Measurements from ENCODE around the gene CENPVL3.
"Not testable (repeated sequence)": the region's sequence is repeated elsewhere in the genome, so short reads cannot be mapped to it uniquely, and the experiment has no call there.

Gene CENPVL3

GRCh38 chrX:51618241-51619155 is at the start of gene CENPVL3:
TSS of gene CENPVL3 (minus strand) at chrX:51618912. CDS start at chrX:51618873, 39 bp downstream.
- not testable (repeated sequence) for H3K27ac ChIP-seq (ENCODE audit: low read length); H3K27me3 ChIP-seq (ENCODE audit: control insufficient read depth, insufficient read depth, low read length); H3K4me1 ChIP-seq (ENCODE audit: control insufficient read depth, low read depth, low read length); H3K9ac ChIP-seq (ENCODE audit: low read length); H3K9me3 ChIP-seq (ENCODE audit: control insufficient read depth, low read depth, low read length); H3K36me3 ChIP-seq (ENCODE audit: control insufficient read depth, low read depth, low read length)
- H3K4me3 ChIP-seq (ENCODE audit: low read length): peak within 1 kb of the TSS; percentile 14

- H3K27ac ChIP-seq (ENCODE audit: low read length): no peak overlapping the region
Measured at GRCh38 chrX:51665981-51666380, 47.3 kb upstream of the CENPVL3 start.

GRCh38 chrX:51643377-51643776 is 24.7 kb upstream of the CENPVL3 start:
- H3K36me3 ChIP-seq (ENCODE audit: control insufficient read depth, low read depth, low read length): no peaks in the 10 kb centered on the region
- H3K27me3 ChIP-seq (ENCODE audit: control insufficient read depth, insufficient read depth, low read length): no peaks in the 10 kb centered on the region
- no peak overlapping the region for H3K4me3 ChIP-seq (ENCODE audit: low read length)
- peaks cover 10% of the 10 kb centered on the region for H3K9me3 ChIP-seq (ENCODE audit: control insufficient read depth, low read depth, low read length)
- no peak overlapping the region for H3K9ac ChIP-seq (ENCODE audit: low read length)
- no peaks in the 10 kb centered on the region for H3K4me1 ChIP-seq (ENCODE audit: control insufficient read depth, low read depth, low read length)
- H3K27ac ChIP-seq (ENCODE audit: low read length): no peak overlapping the region

More at GRCh38 chrX:51665981-51666380, 47.3 kb upstream of the CENPVL3 start:
- Histone ChIP-seq H3K4me3 (ENCODE audit: low read length) (no peak overlapping the region), H3K4me1 (ENCODE audit: control insufficient read depth, low read depth, low read length) (no peaks in the 10 kb centered on the region), H3K36me3 (ENCODE audit: control insufficient read depth, low read depth, low read length) (no peaks in the 10 kb centered on the region), H3K27me3 (ENCODE audit: control insufficient read depth, insufficient read depth, low read length) (no peaks in the 10 kb centered on the region), H3K9ac (ENCODE audit: low read length) (no peak overlapping the region), H3K9me3 (ENCODE audit: control insufficient read depth, low read depth, low read length) (peaks cover 9% of the 10 kb centered on the region)

GRCh38 chrX:51641421-51642021 is 22.8 kb upstream of the CENPVL3 start:
- Histone ChIP-seq H3K27me3 (ENCODE audit: control insufficient read depth, insufficient read depth, low read length) (no peaks in the 10 kb centered on the region), H3K9ac (ENCODE audit: low read length) (no peak overlapping the region), H3K36me3 (ENCODE audit: control insufficient read depth, low read depth, low read length) (no peaks in the 10 kb centered on the region), H3K27ac (ENCODE audit: low read length) (no peak overlapping the region), H3K9me3 (ENCODE audit: control insufficient read depth, low read depth, low read length) (peaks cover 14% of the 10 kb centered on the region), H3K4me1 (ENCODE audit: control insufficient read depth, low read depth, low read length) (no peaks in the 10 kb centered on the region), H3K4me3 (ENCODE audit: low read length) (no peak overlapping the region)

GRCh38 chrX:51636511-51636910 is 17.8 kb upstream of the CENPVL3 start:
- H3K9me3 ChIP-seq (ENCODE audit: control insufficient read depth, low read depth, low read length): peaks cover 12% of the 10 kb centered on the region
- not testable (repeated sequence) for H3K27me3 ChIP-seq (ENCODE audit: control insufficient read depth, insufficient read depth, low read length); H3K27ac ChIP-seq (ENCODE audit: low read length); H3K9ac ChIP-seq (ENCODE audit: low read length); H3K4me3 ChIP-seq (ENCODE audit: low read length); H3K4me1 ChIP-seq (ENCODE audit: control insufficient read depth, low read depth, low read length); H3K36me3 ChIP-seq (ENCODE audit: control insufficient read depth, low read depth, low read length)

GRCh38 chrX:51614353-51615012 is 4.2 kb downstream of the CENPVL3 start:
- Histone ChIP-seq H3K4me1 (ENCODE audit: control insufficient read depth, low read depth, low read length) (no peaks in the 10 kb centered on the region), H3K4me3 (ENCODE audit: low read length) (no peak overlapping the region), H3K36me3 (ENCODE audit: control insufficient read depth, low read depth, low read length) (no peaks in the 10 kb centered on the region), H3K27ac (ENCODE audit: low read length) (no peak overlapping the region), H3K9me3 (ENCODE audit: control insufficient read depth, low read depth, low read length) (peaks cover under 1% of the 10 kb centered on the region), H3K9ac (ENCODE audit: low read length) (no peak overlapping the region), H3K27me3 (ENCODE audit: control insufficient read depth, insufficient read depth, low read length) (peaks cover 8% of the 10 kb centered on the region)

GRCh38 chrX:51608766-51609165 is 9.9 kb downstream of the CENPVL3 start:
- Histone ChIP-seq H3K4me1 (ENCODE audit: control insufficient read depth, low read depth, low read length) (no peaks in the 10 kb centered on the region), H3K4me3 (ENCODE audit: low read length) (no peak overlapping the region), H3K27ac (ENCODE audit: low read length) (no peak overlapping the region), H3K9me3 (ENCODE audit: control insufficient read depth, low read depth, low read length) (peaks cover 18% of the 10 kb centered on the region), H3K27me3 (ENCODE audit: control insufficient read depth, insufficient read depth, low read length) (no peaks in the 10 kb centered on the region), H3K36me3 (ENCODE audit: control insufficient read depth, low read depth, low read length) (no peaks in the 10 kb centered on the region), H3K9ac (ENCODE audit: low read length) (no peak overlapping the region)

GRCh38 chrX:51608126-51608525 is 10.6 kb downstream of the CENPVL3 start:
- Histone ChIP-seq H3K27me3 (ENCODE audit: control insufficient read depth, insufficient read depth, low read length) (no peaks in the 10 kb centered on the region), H3K4me1 (ENCODE audit: control insufficient read depth, low read depth, low read length) (no peaks in the 10 kb centered on the region), H3K4me3 (ENCODE audit: low read length) (no peak overlapping the region), H3K9ac (ENCODE audit: low read length) (no peak overlapping the region), H3K9me3 (ENCODE audit: control insufficient read depth, low read depth, low read length) (peaks cover 22% of the 10 kb centered on the region), H3K27ac (ENCODE audit: low read length) (no peak overlapping the region), H3K36me3 (ENCODE audit: control insufficient read depth, low read depth, low read length) (no peaks in the 10 kb centered on the region)

GRCh38 chrX:51606446-51606845 is 12.3 kb downstream of the CENPVL3 start:
- Histone ChIP-seq H3K4me1 (ENCODE audit: control insufficient read depth, low read depth, low read length) (no peaks in the 10 kb centered on the region), H3K27me3 (ENCODE audit: control insufficient read depth, insufficient read depth, low read length) (no peaks in the 10 kb centered on the region), H3K27ac (ENCODE audit: low read length) (no peak overlapping the region), H3K4me3 (ENCODE audit: low read length) (no peak overlapping the region), H3K9ac (ENCODE audit: low read length) (no peak overlapping the region), H3K36me3 (ENCODE audit: control insufficient read depth, low read depth, low read length) (no peaks in the 10 kb centered on the region), H3K9me3 (ENCODE audit: control insufficient read depth, low read depth, low read length) (peaks cover 28% of the 10 kb centered on the region)

GRCh38 chrX:51598899-51599298 is 19.8 kb downstream of the CENPVL3 start:
- Histone ChIP-seq H3K4me1 (ENCODE audit: control insufficient read depth, low read depth, low read length) (no peaks in the 10 kb centered on the region), H3K9me3 (ENCODE audit: control insufficient read depth, low read depth, low read length) (peaks cover 15% of the 10 kb centered on the region), H3K27me3 (ENCODE audit: control insufficient read depth, insufficient read depth, low read length) (no peaks in the 10 kb centered on the region), H3K36me3 (ENCODE audit: control insufficient read depth, low read depth, low read length) (no peaks in the 10 kb centered on the region), H3K27ac (ENCODE audit: low read length) (no peak overlapping the region), H3K4me3 (ENCODE audit: low read length) (no peak overlapping the region), H3K9ac (ENCODE audit: low read length) (no peak overlapping the region)

GRCh38 chrX:51571874-51572273 is 46.8 kb downstream of the CENPVL3 start:
- Histone ChIP-seq H3K27me3 (ENCODE audit: control insufficient read depth, insufficient read depth, low read length) (no peaks in the 10 kb centered on the region), H3K9ac (ENCODE audit: low read length) (no peak overlapping the region), H3K4me1 (ENCODE audit: control insufficient read depth, low read depth, low read length) (no peaks in the 10 kb centered on the region), H3K4me3 (ENCODE audit: low read length) (no peak overlapping the region), H3K36me3 (ENCODE audit: control insufficient read depth, low read depth, low read length) (no peaks in the 10 kb centered on the region), H3K27ac (ENCODE audit: low read length) (no peak overlapping the region), H3K9me3 (ENCODE audit: control insufficient read depth, low read depth, low read length) (peaks cover 33% of the 10 kb centered on the region)

Measured in iPS-18a (cell line).